SK-N-SH (cell line): ENCODE data around the gene GALNT6. TPM values are rescaled to one million over a fixed set of nuclear protein-coding genes. Genes with fewer than 3 reads are reported as not detected.

Experiments used
- CTCF ChIA-PET: fragments of 300-600, 350-600 bp; formaldehyde crosslinking; extraction: SDS; loops from one replicate; lab custom pipeline; 2021; lab: Yijun Ruan, JAX
- POLR2A ChIA-PET: fragments of 350-600 bp; sonication (Branson Sonifier 250); formaldehyde crosslinking; extraction: SDS; loops from one replicate; lab custom pipeline; 2020; ENCODE audit warnings: antibody characterized with exemption, inconsistent platforms; lab: Yijun Ruan, JAX
- DNase-seq: peaks from one replicate; pipeline ENCODE4 v3.0.0; 2012
- H2AFZ ChIP-seq: fragments of 200-600 bp; sonication (generic); 2 replicates; pipeline ENCODE4 v1.8.1; 2016; ENCODE audit warnings: antibody characterized with exemption, mild to moderate bottlenecking, low read depth
- H3F3A ChIP-seq: fragments of 200-600 bp; sonication (generic); replicated peaks from 2 replicates; pipeline ENCODE3; 2016; ENCODE audit warnings: antibody characterized with exemption, mild to moderate bottlenecking; ENCODE audit not compliant: insufficient read depth
- H3K27ac ChIP-seq, 2 experiments: fragments of 200-500 bp in 1 of 2; fragments of 200-600 bp in 1 of 2; sonication (Bioruptor generic) in 1 of 2; sonication (generic), shearing (Covaris generic) in 1 of 2; 2 replicates each; pipeline versions ENCODE4 v1.5.1 to v1.6.1; 2014 to 2016; ENCODE audit warnings: low read depth in 2 of 2, inconsistent platforms in 1 of 2, low read length in 1 of 2, mild to moderate bottlenecking in 1 of 2, mixed read lengths in 1 of 2
- H3K27me3 ChIP-seq: fragments of 200-600 bp; sonication (generic), shearing (Covaris generic); 2 replicates; pipeline ENCODE4 v1.6.1; 2016; ENCODE audit warnings: mixed run types; ENCODE audit not compliant: insufficient read depth
- H3K36me3 ChIP-seq, 2 experiments: fragments of 200-500 bp in 1 of 2; fragments of 200-600 bp in 1 of 2; sonication (Bioruptor generic) in 1 of 2; sonication (generic) in 1 of 2; replicated peaks in 1 of 2; 2 replicates each; pipeline versions ENCODE3 to v1.5.1; 2014 to 2016; ENCODE audit warnings: low read length in 1 of 2, mild to moderate bottlenecking in 1 of 2; ENCODE audit not compliant: insufficient read depth in 2 of 2, control insufficient read depth in 1 of 2
- H3K4me1 ChIP-seq, 2 experiments: fragments of 200-500 bp in 1 of 2; fragments of 200-600 bp in 1 of 2; sonication (Bioruptor generic) in 1 of 2; sonication (generic), shearing (Covaris generic) in 1 of 2; 2 replicates each; pipeline versions ENCODE4 v1.5.1 to v1.6.1; 2014 to 2016; ENCODE audit warnings: low read depth in 1 of 2, low read length in 1 of 2, mixed run types in 1 of 2; ENCODE audit not compliant: insufficient read depth in 2 of 2, control insufficient read depth in 1 of 2
- H3K4me2 ChIP-seq: fragments of 200-600 bp; sonication (generic), shearing (Covaris generic); 2 replicates; pipeline ENCODE4 v1.6.1; 2017; ENCODE audit warnings: mixed run types
- H3K4me3 ChIP-seq, 2 experiments: fragments of 200-500 bp in 1 of 2; fragments of 200-600 bp in 1 of 2; sonication (Bioruptor generic) in 1 of 2; sonication (generic), shearing (Covaris generic) in 1 of 2; 2 replicates each; pipeline versions ENCODE4 v1.5.1 to v1.8.1; 2014 to 2016; ENCODE audit warnings: low read depth in 2 of 2, inconsistent platforms in 1 of 2, low read length in 1 of 2, mild to moderate bottlenecking in 1 of 2, mixed read lengths in 1 of 2, moderate library complexity in 1 of 2
- H3K79me2 ChIP-seq: fragments of 200-600 bp; sonication (generic); 2 replicates; pipeline ENCODE4 v1.8.1; 2017; ENCODE audit warnings: mild to moderate bottlenecking; ENCODE audit not compliant: insufficient read depth
- H3K9ac ChIP-seq: fragments of 200-600 bp; sonication (generic); 2 replicates; pipeline ENCODE4 v1.6.1; 2017; ENCODE audit warnings: mixed run types
- H3K9me2 ChIP-seq: fragments of 200-600 bp; sonication (generic); 2 replicates; pipeline ENCODE4 v1.6.1; 2017; ENCODE audit warnings: mixed run types
- H3K9me3 ChIP-seq: fragments of 200-600 bp; sonication (generic); 2 replicates; pipeline ENCODE4 v1.6.1; 2017; ENCODE audit warnings: mixed run types, mild to moderate bottlenecking, moderate library complexity
- H4K20me1 ChIP-seq: fragments of 200-600 bp; sonication (generic); 2 replicates; pipeline ENCODE4 v1.6.1; 2017; ENCODE audit warnings: mild to moderate bottlenecking, mixed run types; ENCODE audit not compliant: insufficient read depth
- EP300 ChIP-seq, 2 experiments: IDR thresholded peaks; 2 replicates each; pipeline versions ENCODE4 v1.4.0 to v1.6.1; 2012; ENCODE audit warnings: borderline replicate concordance in 1 of 2, low read depth in 1 of 2, low read length in 1 of 2
- EZH2phosphoT487 ChIP-seq: fragments of 200-600 bp; sonication (generic); IDR thresholded peaks from 2 replicates; pipeline ENCODE4 v1.6.1; 2017; ENCODE audit warnings: low read depth, mixed run types, mild to moderate bottlenecking, antibody characterized with exemption, moderate library complexity, borderline replicate concordance
- FOSL2 ChIP-seq: IDR thresholded peaks from 2 replicates; pipeline ENCODE4 v1.4.0; 2012; ENCODE audit warnings: low read depth, mild to moderate bottlenecking, moderate library complexity, borderline replicate concordance
- FOXJ3 ChIP-seq: sonication (generic); formaldehyde crosslinking; IDR thresholded peaks from 2 replicates; pipeline ENCODE4 v1.5.1; 2020; ENCODE audit warnings: mild to moderate bottlenecking, missing genetic modification reagents
- FOXM1 ChIP-seq: IDR thresholded peaks from 2 replicates; pipeline ENCODE4 v1.4.0; 2012; ENCODE audit warnings: low read depth, mild to moderate bottlenecking
- JUND ChIP-seq: IDR thresholded peaks from 2 replicates; pipeline ENCODE4 v1.4.0; 2012
- NRF1 ChIP-seq: IDR thresholded peaks from 2 replicates; pipeline ENCODE4 v1.6.1; 2012; ENCODE audit warnings: low read depth, mild to moderate bottlenecking, low read length
- POLR2AphosphoS5 ChIP-seq: IDR thresholded peaks from 2 replicates; pipeline ENCODE4 v1.6.1; 2012; ENCODE audit warnings: low read depth, low read length
- RXRA ChIP-seq: IDR thresholded peaks from 2 replicates; pipeline ENCODE4 v1.4.0; 2012; ENCODE audit warnings: low read depth, mild to moderate bottlenecking, borderline replicate concordance
- SIN3A ChIP-seq: IDR thresholded peaks from 2 replicates; pipeline ENCODE4 v1.6.1; 2012; ENCODE audit warnings: low read depth, mild to moderate bottlenecking, low read length, moderate library complexity, borderline replicate concordance
- TAF1 ChIP-seq: IDR thresholded peaks from 2 replicates; pipeline ENCODE4 v1.6.1; 2012; ENCODE audit warnings: low read depth, mild to moderate bottlenecking, low read length, moderate library complexity, borderline replicate concordance
- WGBS: methylation state at CpG from one replicate; pipeline ENCODE4 v1.1.6; 2017; ENCODE audit warnings: low lambda C conversion rate; 5-methylcytosine and 5-hydroxymethylcytosine counted together
- polyA plus RNA-seq, 3 experiments: library from polyadenylated mRNA; depleted of rRNA; stranded (reverse); fragments of >200 nt; gene quantifications; 2 replicates each; pipeline ENCODE4 v1.2.3, GENCODE V29; 2012
- TF ChIP-seq, protein P1 (sequence below): fragments of 150-350 bp; IDR thresholded peaks from 2 replicates; pipeline ENCODE4 v1.6.1; 2016; ENCODE audit warnings: mild to moderate bottlenecking, low read depth, low read length
- TF ChIP-seq, protein P2 (sequence below): fragments of 200-600 bp; sonication (generic); IDR thresholded peaks from 2 replicates; pipeline ENCODE4 v1.6.1; 2017; ENCODE audit warnings: antibody characterized with exemption, mild to moderate bottlenecking, moderate library complexity
- TF ChIP-seq, protein P3 (sequence below): IDR thresholded peaks from 2 replicates; pipeline ENCODE4 v1.4.0; 2012; ENCODE audit warnings: low read depth, borderline replicate concordance
- TF ChIP-seq, protein P4 (sequence below): IDR thresholded peaks from 2 replicates; pipeline ENCODE4 v1.4.0; 2012; ENCODE audit warnings: low read depth
- TF ChIP-seq, protein P5 (sequence below): fragments of 150-350 bp; IDR thresholded peaks from 2 replicates; pipeline ENCODE4 v1.6.1; 2017; ENCODE audit warnings: antibody characterized with exemption, low read length, low read depth, borderline replicate concordance

GALNT6 gene
- polyA plus RNA-seq, 1 of the 3 experiments (the other 2 are of a cell fraction), result 0.74 TPM

DNA sequence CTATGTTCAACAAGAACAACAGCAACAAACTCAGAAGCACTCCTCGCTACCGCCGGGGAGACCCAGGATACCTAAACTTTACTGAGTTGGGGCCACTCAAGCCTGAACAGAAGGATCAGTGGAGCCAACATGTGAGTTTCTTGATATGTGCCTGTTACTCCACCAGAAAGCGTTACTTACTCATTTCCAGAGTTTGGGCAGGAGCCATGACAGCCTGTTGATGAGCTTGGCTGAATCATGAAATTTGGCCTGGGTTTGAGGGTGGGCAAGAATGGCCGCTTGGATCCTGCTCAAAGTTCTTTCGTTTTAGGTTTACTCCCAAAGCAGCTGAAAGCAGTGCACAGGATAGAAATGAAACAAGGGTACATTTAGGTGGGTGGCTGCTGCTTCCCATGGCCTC, 12.0 kb upstream of the GALNT6 start:
- Histone ChIP-seq H3K27me3 (no peaks in the 10 kb centered on the region), H3K9me2 (no peaks in the 10 kb centered on the region), H3K79me2 (no peaks in the 10 kb centered on the region), H3K4me1 (peaks cover 0 to 44% of the 10 kb centered on the region in 2 experiments; a peak in 2 of 4 replicates), H4K20me1 (no peaks in the 10 kb centered on the region), H3K9ac (no peak overlapping the region), H3K4me3 (no peak overlapping the region), H3K4me2 (no peak overlapping the region), H2AFZ (no peak overlapping the region), H3K9me3 (no peaks in the 10 kb centered on the region), H3K27ac (no peak overlapping the region), H3F3A (no peaks in the 10 kb centered on the region), H3K36me3 (no peaks in the 10 kb centered on the region)
- TF ChIP-seq SIN3A (no peak), RXRA (no peak), NRF1 (no peak), FOSL2 (no peak), JUND (no peak), FOXJ3 (CRISPR knock-in tag) (no peak), EZH2phosphoT487 (no peak), EP300 (IDR thresholded peaks at IDR 0.05; ENCODE audit: borderline replicate concordance in 1 of 2, low read depth in 1 of 2, low read length in 1 of 2) (no peak)
- TF ChIP-seq, protein P1, sequence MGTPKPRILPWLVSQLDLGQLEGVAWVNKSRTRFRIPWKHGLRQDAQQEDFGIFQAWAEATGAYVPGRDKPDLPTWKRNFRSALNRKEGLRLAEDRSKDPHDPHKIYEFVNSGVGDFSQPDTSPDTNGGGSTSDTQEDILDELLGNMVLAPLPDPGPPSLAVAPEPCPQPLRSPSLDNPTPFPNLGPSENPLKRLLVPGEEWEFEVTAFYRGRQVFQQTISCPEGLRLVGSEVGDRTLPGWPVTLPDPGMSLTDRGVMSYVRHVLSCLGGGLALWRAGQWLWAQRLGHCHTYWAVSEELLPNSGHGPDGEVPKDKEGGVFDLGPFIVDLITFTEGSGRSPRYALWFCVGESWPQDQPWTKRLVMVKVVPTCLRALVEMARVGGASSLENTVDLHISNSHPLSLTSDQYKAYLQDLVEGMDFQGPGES, result no peak
- TF ChIP-seq, protein P2, sequence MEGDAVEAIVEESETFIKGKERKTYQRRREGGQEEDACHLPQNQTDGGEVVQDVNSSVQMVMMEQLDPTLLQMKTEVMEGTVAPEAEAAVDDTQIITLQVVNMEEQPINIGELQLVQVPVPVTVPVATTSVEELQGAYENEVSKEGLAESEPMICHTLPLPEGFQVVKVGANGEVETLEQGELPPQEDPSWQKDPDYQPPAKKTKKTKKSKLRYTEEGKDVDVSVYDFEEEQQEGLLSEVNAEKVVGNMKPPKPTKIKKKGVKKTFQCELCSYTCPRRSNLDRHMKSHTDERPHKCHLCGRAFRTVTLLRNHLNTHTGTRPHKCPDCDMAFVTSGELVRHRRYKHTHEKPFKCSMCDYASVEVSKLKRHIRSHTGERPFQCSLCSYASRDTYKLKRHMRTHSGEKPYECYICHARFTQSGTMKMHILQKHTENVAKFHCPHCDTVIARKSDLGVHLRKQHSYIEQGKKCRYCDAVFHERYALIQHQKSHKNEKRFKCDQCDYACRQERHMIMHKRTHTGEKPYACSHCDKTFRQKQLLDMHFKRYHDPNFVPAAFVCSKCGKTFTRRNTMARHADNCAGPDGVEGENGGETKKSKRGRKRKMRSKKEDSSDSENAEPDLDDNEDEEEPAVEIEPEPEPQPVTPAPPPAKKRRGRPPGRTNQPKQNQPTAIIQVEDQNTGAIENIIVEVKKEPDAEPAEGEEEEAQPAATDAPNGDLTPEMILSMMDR, result no peak
- POLR2A ChIA-PET, result no interaction called here
- no peak for DNase-seq
- 89% methylated on average over 6 of the region's 6 CpGs for WGBS
- CTCF ChIA-PET, result interaction anchor here (0.7 to 1.0 kb wide), 3 partner anchors 13 to 92 kb away, joined by 3 read pairs; no protein-coding TSS in a partner anchor

DNA sequence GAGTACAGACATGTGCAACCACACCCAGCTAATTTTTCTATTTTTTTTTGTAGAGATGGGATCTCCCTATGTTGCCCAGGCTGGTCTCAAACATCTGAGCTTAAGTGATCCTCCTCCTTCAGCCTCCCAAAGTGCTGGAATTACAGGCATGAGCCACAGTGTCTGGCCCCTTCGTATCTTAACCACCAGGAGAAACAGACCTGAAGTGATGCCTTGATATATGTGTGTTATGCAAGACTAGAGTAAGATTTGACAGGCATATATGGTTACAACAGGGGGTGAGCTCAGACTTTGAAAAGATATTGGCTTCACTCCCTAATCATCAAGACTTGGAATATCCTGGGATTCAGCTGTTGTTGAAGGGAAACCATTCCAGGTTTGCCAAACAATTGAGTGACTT, 10.7 kb upstream of the GALNT6 start:
- no peak overlapping the region for H3K27ac ChIP-seq
- H4K20me1 ChIP-seq, result no peaks in the 10 kb centered on the region
- H3K4me3 ChIP-seq, result no peak overlapping the region
- no peak for DNase-seq
- no peaks in the 10 kb centered on the region for H3K79me2 ChIP-seq
- 0% methylated on average over 1 of the region's 1 CpG for WGBS
- H3F3A ChIP-seq, result no peaks in the 10 kb centered on the region
- peaks cover 0 to 34% of the 10 kb centered on the region in 2 experiments; a peak in 2 of 4 replicates for H3K4me1 ChIP-seq
- H3K9me3 ChIP-seq, result no peaks in the 10 kb centered on the region
- H3K9ac ChIP-seq, result no peak overlapping the region
- H3K27me3 ChIP-seq, result no peaks in the 10 kb centered on the region
- TF ChIP-seq RXRA, result no peak
- no peak for TF ChIP-seq POLR2AphosphoS5
- TF ChIP-seq, protein P3, sequence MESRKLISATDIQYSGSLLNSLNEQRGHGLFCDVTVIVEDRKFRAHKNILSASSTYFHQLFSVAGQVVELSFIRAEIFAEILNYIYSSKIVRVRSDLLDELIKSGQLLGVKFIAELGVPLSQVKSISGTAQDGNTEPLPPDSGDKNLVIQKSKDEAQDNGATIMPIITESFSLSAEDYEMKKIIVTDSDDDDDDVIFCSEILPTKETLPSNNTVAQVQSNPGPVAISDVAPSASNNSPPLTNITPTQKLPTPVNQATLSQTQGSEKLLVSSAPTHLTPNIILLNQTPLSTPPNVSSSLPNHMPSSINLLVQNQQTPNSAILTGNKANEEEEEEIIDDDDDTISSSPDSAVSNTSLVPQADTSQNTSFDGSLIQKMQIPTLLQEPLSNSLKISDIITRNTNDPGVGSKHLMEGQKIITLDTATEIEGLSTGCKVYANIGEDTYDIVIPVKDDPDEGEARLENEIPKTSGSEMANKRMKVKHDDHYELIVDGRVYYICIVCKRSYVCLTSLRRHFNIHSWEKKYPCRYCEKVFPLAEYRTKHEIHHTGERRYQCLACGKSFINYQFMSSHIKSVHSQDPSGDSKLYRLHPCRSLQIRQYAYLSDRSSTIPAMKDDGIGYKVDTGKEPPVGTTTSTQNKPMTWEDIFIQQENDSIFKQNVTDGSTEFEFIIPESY, result no peak
- TF ChIP-seq, protein P4, sequence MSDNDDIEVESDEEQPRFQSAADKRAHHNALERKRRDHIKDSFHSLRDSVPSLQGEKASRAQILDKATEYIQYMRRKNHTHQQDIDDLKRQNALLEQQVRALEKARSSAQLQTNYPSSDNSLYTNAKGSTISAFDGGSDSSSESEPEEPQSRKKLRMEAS, result no peak
- no peak for TF ChIP-seq JUND
- TF ChIP-seq, protein P2, result no peak
- no peak for TF ChIP-seq NRF1
- TF ChIP-seq FOSL2, result no peak
- no peak for TF ChIP-seq FOXM1
- TF ChIP-seq FOXJ3 (CRISPR knock-in tag), result no peak
- TF ChIP-seq TAF1, result no peak
- no peak for TF ChIP-seq SIN3A
- TF ChIP-seq, protein P5, sequence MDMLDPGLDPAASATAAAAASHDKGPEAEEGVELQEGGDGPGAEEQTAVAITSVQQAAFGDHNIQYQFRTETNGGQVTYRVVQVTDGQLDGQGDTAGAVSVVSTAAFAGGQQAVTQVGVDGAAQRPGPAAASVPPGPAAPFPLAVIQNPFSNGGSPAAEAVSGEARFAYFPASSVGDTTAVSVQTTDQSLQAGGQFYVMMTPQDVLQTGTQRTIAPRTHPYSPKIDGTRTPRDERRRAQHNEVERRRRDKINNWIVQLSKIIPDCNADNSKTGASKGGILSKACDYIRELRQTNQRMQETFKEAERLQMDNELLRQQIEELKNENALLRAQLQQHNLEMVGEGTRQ, result no peak
- TF ChIP-seq EZH2phosphoT487, result no peak
- CTCF ChIA-PET, result interaction anchor here (1.2 to 1.3 kb wide), 4 partner anchors 18 to 129 kb away, joined by 3 to 6 read pairs (median 4); partner anchors contain the start of gene SLC4A8
- POLR2A ChIA-PET, result no interaction called here
- H3K4me2 ChIP-seq, result no peak overlapping the region
- H2AFZ ChIP-seq, result no peak overlapping the region
- H3K36me3 ChIP-seq, result no peaks in the 10 kb centered on the region
- no peaks in the 10 kb centered on the region for H3K9me2 ChIP-seq
